Ishikawa (cell line): ENCODE measurements around the gene RPP30.

Source experiments
- CEBPB ChIP-seq: IDR thresholded peaks from 2 replicates; pipeline ENCODE4 v1.6.1; 2012
- CREB1 ChIP-seq: IDR thresholded peaks from 2 replicates; pipeline ENCODE4 v1.6.1; 2012; ENCODE audit warnings: low read depth
- EGR1 ChIP-seq: IDR thresholded peaks from 2 replicates; pipeline ENCODE4 v1.6.1; 2012
- EP300 ChIP-seq: IDR thresholded peaks from 2 replicates; pipeline ENCODE4 v1.6.1; 2012; ENCODE audit warnings: borderline replicate concordance
- FOXM1 ChIP-seq: IDR thresholded peaks from 2 replicates; pipeline ENCODE4 v1.6.1; 2012; ENCODE audit warnings: low read depth, borderline replicate concordance
- NFIC ChIP-seq: IDR thresholded peaks from 2 replicates; pipeline ENCODE4 v1.6.1; 2012
- RAD21 ChIP-seq: IDR thresholded peaks from 2 replicates; pipeline ENCODE4 v1.6.1; 2012; ENCODE audit warnings: low read depth
- TAF1 ChIP-seq: IDR thresholded peaks from 2 replicates; pipeline ENCODE4 v1.6.1; 2012; ENCODE audit warnings: low read depth, mild to moderate bottlenecking
- TCF12 ChIP-seq: IDR thresholded peaks from 2 replicates; pipeline ENCODE4 v1.6.1; 2012; ENCODE audit warnings: low read depth
- TEAD4 ChIP-seq: IDR thresholded peaks from 2 replicates; pipeline ENCODE4 v1.6.1; 2012
- YY1 ChIP-seq: IDR thresholded peaks from 2 replicates; pipeline ENCODE4 v1.6.1; 2012; ENCODE audit warnings: low read depth
- ZBTB7A ChIP-seq: IDR thresholded peaks from 2 replicates; pipeline ENCODE4 v1.6.1; 2012; ENCODE audit warnings: low read depth
- TF ChIP-seq, protein P1 (sequence below): IDR thresholded peaks from 2 replicates; pipeline ENCODE4 v1.6.1; 2012
- TF ChIP-seq, protein P2 (sequence below): IDR thresholded peaks from 2 replicates; pipeline ENCODE4 v1.6.1; 2012
- TF ChIP-seq, protein P3 (sequence below): IDR thresholded peaks from 2 replicates; pipeline ENCODE4 v1.6.1; 2012; ENCODE audit warnings: low read depth, mild to moderate bottlenecking

The RPP30 gene

DNA sequence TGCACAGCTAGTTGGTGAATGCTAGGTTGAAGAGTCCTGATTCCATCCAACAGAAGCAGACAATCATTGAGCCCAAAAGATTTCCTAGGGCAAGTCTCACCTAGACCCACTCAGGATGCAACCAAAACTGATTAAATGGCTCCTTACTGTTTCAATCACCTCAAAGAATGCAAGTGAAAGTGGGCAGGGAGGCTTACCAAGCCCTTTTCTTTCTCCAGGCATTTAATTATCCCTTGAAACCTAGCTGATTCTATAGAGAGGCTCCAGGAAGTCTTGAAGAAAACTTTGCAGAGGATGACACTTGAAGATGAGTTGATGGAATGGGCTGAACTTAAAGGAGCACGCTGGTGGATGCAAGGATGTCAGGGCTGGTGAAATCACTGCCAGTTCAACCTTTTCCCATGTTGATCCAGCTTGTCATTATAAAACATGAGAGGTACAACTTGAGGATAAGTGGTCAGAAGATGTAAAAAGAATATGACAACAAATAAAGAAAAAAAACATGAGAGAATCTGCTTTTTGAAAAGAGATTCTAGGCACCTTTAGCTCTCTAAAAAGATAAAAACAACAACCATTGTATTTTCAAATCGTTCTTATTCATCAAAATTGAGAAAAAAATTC is 51.4 kb downstream of the RPP30 start:
- no peak for TF ChIP-seq TEAD4

DNA sequence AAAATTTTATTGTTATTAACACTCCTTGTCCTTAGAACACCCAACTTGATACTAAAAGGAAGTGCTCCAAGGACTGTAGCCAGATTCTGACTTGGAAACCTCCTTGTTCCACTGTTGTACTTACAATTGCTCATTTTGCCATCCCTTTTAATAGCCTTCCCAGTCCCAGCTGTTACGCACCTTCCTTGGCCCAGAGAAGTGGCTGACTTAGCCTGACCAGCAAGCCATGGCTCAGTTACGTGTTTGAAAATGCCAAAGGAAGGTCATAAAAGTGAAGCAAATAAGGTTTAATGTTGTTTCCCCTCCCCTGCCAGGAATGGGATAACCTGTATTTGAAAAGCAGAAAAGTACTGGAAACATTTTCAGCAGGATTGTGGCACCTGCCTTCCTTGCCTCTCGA is 52.8 kb downstream of the RPP30 start:
- TF ChIP-seq TEAD4 = no peak
- TF ChIP-seq YY1 = no peak
- no peak for TF ChIP-seq RAD21
- no peak for TF ChIP-seq EP300
- TF ChIP-seq EGR1 = no peak
- no peak for TF ChIP-seq ZBTB7A
- TF ChIP-seq, protein P1, sequence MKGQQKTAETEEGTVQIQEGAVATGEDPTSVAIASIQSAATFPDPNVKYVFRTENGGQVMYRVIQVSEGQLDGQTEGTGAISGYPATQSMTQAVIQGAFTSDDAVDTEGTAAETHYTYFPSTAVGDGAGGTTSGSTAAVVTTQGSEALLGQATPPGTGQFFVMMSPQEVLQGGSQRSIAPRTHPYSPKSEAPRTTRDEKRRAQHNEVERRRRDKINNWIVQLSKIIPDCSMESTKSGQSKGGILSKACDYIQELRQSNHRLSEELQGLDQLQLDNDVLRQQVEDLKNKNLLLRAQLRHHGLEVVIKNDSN = no peak
- no peak for TF ChIP-seq CEBPB

DNA sequence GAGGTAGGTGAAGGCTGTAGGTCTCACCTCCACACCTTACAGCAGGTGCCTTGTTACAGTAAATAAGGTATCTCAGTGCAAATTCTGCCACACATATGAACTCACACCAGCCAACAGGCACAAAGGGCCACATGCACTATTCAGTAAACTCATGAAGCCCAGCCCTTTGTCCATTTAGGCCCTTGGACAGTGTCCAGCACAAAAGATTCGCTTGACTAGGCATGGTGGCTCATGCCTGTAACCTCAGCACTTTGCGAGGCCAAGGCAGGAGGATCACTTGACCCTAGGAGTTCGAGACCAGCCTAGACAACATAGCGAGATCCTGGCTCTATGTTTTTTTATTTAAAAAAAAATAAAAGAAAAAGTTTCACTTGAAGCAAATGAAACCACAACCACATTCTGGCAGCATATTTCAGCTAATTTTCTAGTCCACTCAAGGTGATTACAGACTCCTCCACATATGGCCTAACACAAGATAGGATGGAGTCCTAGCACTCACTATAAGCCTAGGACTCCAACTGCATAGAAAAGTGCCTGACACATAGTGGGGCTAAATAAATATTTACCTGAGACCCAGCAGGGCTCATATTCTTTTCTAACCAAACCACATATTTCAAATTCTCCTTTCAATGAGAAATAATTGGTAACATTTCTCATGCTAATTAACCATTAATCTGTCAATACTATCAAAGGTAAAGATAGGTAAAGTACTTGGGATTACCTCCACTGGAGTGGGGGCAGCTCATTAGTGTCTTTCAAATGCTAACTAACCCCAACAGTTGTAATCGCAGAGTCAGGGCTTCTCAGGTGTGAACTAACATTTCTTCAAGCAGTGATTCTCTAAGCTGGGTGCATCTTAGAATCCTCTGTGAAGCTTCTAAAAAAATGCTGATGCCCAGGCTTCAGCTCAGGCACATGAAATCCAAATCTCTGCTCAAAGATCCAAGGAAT is 53.6 kb downstream of the RPP30 start:
- peak; percentile 11; the same call in 1 of the 2 replicates for TF ChIP-seq EP300
- TF ChIP-seq NFIC = peak; percentile 79
- TF ChIP-seq EGR1 = no peak
- no peak for TF ChIP-seq FOXM1
- TF ChIP-seq, protein P2, sequence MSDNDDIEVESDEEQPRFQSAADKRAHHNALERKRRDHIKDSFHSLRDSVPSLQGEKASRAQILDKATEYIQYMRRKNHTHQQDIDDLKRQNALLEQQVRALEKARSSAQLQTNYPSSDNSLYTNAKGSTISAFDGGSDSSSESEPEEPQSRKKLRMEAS = peak; percentile 64; the same call in 1 of the 2 replicates
- TF ChIP-seq TCF12 = 0 out of 2 replicates have a peak, but pooled peaks have one; percentile 15
- TF ChIP-seq, protein P3, sequence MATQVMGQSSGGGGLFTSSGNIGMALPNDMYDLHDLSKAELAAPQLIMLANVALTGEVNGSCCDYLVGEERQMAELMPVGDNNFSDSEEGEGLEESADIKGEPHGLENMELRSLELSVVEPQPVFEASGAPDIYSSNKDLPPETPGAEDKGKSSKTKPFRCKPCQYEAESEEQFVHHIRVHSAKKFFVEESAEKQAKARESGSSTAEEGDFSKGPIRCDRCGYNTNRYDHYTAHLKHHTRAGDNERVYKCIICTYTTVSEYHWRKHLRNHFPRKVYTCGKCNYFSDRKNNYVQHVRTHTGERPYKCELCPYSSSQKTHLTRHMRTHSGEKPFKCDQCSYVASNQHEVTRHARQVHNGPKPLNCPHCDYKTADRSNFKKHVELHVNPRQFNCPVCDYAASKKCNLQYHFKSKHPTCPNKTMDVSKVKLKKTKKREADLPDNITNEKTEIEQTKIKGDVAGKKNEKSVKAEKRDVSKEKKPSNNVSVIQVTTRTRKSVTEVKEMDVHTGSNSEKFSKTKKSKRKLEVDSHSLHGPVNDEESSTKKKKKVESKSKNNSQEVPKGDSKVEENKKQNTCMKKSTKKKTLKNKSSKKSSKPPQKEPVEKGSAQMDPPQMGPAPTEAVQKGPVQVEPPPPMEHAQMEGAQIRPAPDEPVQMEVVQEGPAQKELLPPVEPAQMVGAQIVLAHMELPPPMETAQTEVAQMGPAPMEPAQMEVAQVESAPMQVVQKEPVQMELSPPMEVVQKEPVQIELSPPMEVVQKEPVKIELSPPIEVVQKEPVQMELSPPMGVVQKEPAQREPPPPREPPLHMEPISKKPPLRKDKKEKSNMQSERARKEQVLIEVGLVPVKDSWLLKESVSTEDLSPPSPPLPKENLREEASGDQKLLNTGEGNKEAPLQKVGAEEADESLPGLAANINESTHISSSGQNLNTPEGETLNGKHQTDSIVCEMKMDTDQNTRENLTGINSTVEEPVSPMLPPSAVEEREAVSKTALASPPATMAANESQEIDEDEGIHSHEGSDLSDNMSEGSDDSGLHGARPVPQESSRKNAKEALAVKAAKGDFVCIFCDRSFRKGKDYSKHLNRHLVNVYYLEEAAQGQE = no peak

DNA sequence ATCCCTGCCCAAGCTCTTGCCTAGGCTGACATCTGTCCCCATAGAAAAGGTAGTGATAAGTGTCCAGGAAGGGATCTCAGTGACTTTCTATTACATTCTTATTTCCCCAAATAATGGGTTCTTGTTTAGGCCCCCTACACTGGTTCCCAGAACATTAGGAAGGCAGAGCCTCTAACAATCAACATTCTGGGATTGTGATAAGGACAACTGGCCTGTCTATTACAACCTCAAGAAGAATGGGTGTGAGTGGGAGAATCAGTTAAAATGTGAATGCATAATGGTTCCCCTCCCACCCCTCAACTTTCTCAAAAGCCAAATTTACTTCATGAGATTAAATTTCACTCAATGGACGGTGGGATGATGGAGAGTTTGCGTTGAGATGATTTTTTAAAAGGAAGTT is 55.5 kb downstream of the RPP30 start:
- TF ChIP-seq TCF12 = no peak
- TF ChIP-seq, protein P2 = no peak
- TF ChIP-seq, protein P1 = no peak
- TF ChIP-seq, protein P3 = no peak
- TF ChIP-seq CREB1 = no peak
- TF ChIP-seq RAD21 = no peak
- no peak for TF ChIP-seq TEAD4
- no peak for TF ChIP-seq CEBPB
- no peak for TF ChIP-seq EP300
- no peak for TF ChIP-seq ZBTB7A
- TF ChIP-seq EGR1 = no peak
- TF ChIP-seq TAF1 = no peak
- TF ChIP-seq FOXM1 = no peak
- TF ChIP-seq NFIC = no peak
- TF ChIP-seq YY1 = no peak

DNA sequence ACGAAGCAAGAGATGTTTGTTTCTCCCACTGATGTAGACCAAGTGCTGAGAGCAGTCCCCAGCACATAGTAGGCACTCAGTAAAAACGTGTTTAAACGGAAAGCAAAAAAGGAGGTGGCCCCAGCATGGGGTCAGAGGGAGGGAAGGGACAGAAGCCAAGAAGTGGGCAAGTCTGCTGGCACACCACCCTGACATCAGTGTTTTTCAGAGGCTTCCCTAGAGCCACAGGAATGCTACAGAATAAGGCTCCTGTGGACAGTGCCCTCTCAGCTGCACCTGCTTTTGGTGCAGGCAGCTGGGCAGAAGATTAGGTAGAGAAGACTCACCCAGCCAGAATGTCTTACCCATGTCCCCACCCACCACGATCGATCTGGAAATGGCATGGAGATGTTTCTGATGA is 57.4 kb downstream of the RPP30 start:
- TF ChIP-seq, protein P3 = no peak
- TF ChIP-seq TEAD4 = peak; percentile 63; the same call in 1 of the 2 replicates
- TF ChIP-seq RAD21 = no peak
- TF ChIP-seq EP300 = peak; percentile 51; the same call in 1 of the 2 replicates
- TF ChIP-seq NFIC = peak; percentile 76
- no peak for TF ChIP-seq FOXM1
- TF ChIP-seq TCF12 = no peak
- TF ChIP-seq, protein P2 = peak; percentile 44; the same call in 1 of the 2 replicates
